ENCODE data around the gene RBPJ.

- no peak for TF ChIP-seq SIN3A (IDR thresholded peaks at IDR 0.05; ENCODE audit: borderline replicate concordance, insufficient read depth, low read length)
- no peak for TF ChIP-seq POLR2AphosphoS5 (IDR thresholded peaks at IDR 0.05; ENCODE audit: low read depth, low read length)
- TF ChIP-seq REST (IDR thresholded peaks at IDR 0.05; ENCODE audit: insufficient read depth in 1 of 2, low read depth in 2 of 2, low read length in 2 of 2): no peak
Measured at GRCh38 chr4:26471890-26472289, 151.1 kb downstream of the RBPJ start.

All from PFSK-1 (cell line).